Uterus (tissue), 2 donors: ENCODE data around the gene TMEM14B.

ENCODE experiments used
- POLR2A ChIP-seq, 2 donors: fragments of 450-650 bp; IDR thresholded peaks; one replicate each; pipeline ENCODE4 v1.6.1; 2016; ENCODE audit warnings: antibody characterized with exemption in 2 of 2, mild to moderate bottlenecking in 1 of 2, moderate library complexity in 1 of 2
- TF ChIP-seq, protein P1 (sequence below), 4 experiments: fragments of 200-600 bp in 2 of 4; fragments of 450-650 bp in 2 of 4; sonication (generic) in 2 of 4; IDR thresholded peaks; one replicate each; pipeline ENCODE4 v1.5.1; 2016 to 2019; ENCODE audit warnings: antibody characterized with exemption in 4 of 4, mild to moderate bottlenecking in 2 of 4, moderate library complexity in 1 of 4

DNA sequence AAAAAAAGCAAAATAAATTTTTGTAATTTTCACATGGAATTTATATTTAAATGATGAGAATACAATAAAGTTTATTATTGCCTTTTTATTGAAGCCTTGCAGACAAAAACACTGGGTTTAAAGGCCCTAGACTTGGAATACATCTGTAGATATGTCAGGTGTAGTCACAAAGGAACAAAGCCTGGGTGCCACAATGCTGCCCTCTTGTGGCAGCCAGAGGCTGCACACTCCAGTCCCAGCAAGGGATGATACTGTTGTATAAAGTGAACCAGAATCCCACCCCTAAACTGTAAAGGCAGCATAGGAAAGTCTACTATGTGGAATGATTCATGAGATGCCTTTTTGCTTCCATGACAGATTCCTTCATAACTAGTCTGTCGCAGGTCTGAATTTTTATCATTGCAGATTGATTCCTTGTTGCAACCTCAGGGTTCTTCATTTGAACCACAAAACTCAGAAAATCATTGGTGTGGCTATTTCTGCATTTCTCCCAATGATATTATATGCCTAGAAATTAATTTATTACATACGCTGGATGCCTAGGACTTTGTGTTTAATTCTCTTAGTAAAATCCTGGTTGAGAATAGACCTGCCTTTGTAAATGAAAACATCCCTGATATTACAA is 53.7 kb downstream of the TMEM14B start:
- TF ChIP-seq, protein P1, sequence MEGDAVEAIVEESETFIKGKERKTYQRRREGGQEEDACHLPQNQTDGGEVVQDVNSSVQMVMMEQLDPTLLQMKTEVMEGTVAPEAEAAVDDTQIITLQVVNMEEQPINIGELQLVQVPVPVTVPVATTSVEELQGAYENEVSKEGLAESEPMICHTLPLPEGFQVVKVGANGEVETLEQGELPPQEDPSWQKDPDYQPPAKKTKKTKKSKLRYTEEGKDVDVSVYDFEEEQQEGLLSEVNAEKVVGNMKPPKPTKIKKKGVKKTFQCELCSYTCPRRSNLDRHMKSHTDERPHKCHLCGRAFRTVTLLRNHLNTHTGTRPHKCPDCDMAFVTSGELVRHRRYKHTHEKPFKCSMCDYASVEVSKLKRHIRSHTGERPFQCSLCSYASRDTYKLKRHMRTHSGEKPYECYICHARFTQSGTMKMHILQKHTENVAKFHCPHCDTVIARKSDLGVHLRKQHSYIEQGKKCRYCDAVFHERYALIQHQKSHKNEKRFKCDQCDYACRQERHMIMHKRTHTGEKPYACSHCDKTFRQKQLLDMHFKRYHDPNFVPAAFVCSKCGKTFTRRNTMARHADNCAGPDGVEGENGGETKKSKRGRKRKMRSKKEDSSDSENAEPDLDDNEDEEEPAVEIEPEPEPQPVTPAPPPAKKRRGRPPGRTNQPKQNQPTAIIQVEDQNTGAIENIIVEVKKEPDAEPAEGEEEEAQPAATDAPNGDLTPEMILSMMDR (IDR thresholded peaks at IDR 0.05), result peak; percentile 70 to 92 (median 80)
- no peak for TF ChIP-seq POLR2A (IDR thresholded peaks at IDR 0.05)
